ENCODE results near the gene HCLS1. TPM values are rescaled to one million over a fixed set of nuclear protein-coding genes. Genes with fewer than 3 reads are reported as not detected.

The HCLS1 gene
- total RNA-seq, 4 donors from 2014 or later = 21.8 to 68.1 (median 28.9) TPM

- no peak for ATAC-seq
- no peaks in the 10 kb centered on the region for H3K4me1 ChIP-seq
- no peaks in the 10 kb centered on the region for H3K27me3 ChIP-seq
- no peaks in the 10 kb centered on the region for H3K9me3 ChIP-seq
- H3K4me3 ChIP-seq = no peak overlapping the region
- no peak overlapping the region for H3K27ac ChIP-seq
- peaks cover 0 to 3% of the 10 kb centered on the region in 2 donors for H3K36me3 ChIP-seq
- 84 to 87% methylated on average over 2 of the region's 2 CpGs for WGBS, 2 donors (ENCODE audit: low coverage in 1 of 2)
- TF ChIP-seq EP300 (IDR thresholded peaks at IDR 0.05) (no peak), POLR2A (IDR thresholded peaks at IDR 0.05) (no peak), POLR2AphosphoS5 (IDR thresholded peaks at IDR 0.05) (no peak), CTCF (IDR thresholded peaks at IDR 0.05) (no peak)
Observed at GRCh38 chr3:121641127-121641526, 19.6 kb downstream of the HCLS1 start.

- H3K27me3 ChIP-seq = no peaks in the 10 kb centered on the region
- no peak overlapping the region for H3K4me3 ChIP-seq
- no peak overlapping the region for H3K27ac ChIP-seq
- ATAC-seq = no peak
- H3K4me1 ChIP-seq = no peaks in the 10 kb centered on the region
- TF ChIP-seq CTCF (IDR thresholded peaks at IDR 0.05) = no peak
- H3K9me3 ChIP-seq = no peaks in the 10 kb centered on the region
- WGBS, 2 donors (ENCODE audit: low coverage in 1 of 2) = 57% methylated on average over 1 of the region's 1 CpG; no CpG with 5 or more reads in 1 of the 2 donors
- peaks cover 0 to 7% of the 10 kb centered on the region in 2 donors for H3K36me3 ChIP-seq
Observed at GRCh38 chr3:121637922-121638321, 22.8 kb downstream of the HCLS1 start.

GRCh38 chr3:121630355-121630754 lies 30.3 kb downstream of the HCLS1 start:
- no peak for ATAC-seq
- 80 to 93% methylated on average over 1 of the region's 1 CpG for WGBS, 2 donors (ENCODE audit: low coverage in 1 of 2)
- Histone ChIP-seq H3K27ac (no peak overlapping the region), H3K4me1 (no peaks in the 10 kb centered on the region), H3K27me3 (no peaks in the 10 kb centered on the region), H3K9me3 (no peaks in the 10 kb centered on the region), H3K4me3 (no peak overlapping the region), H3K36me3 (no peaks in the 10 kb centered on the region)
- TF ChIP-seq CTCF (IDR thresholded peaks at IDR 0.05) (no peak), POLR2AphosphoS5 (IDR thresholded peaks at IDR 0.05) (no peak)

- H3K27me3 ChIP-seq = no peaks in the 10 kb centered on the region
- no peaks in the 10 kb centered on the region for H3K9me3 ChIP-seq
- H3K4me1 ChIP-seq = no peaks in the 10 kb centered on the region
- no peaks in the 10 kb centered on the region for H3K36me3 ChIP-seq
- TF ChIP-seq POLR2A (IDR thresholded peaks at IDR 0.05) = no peak
- TF ChIP-seq EP300 (IDR thresholded peaks at IDR 0.05) = no peak
- no peak for TF ChIP-seq POLR2AphosphoS5 (IDR thresholded peaks at IDR 0.05)
- no peak for TF ChIP-seq CTCF (IDR thresholded peaks at IDR 0.05)
- WGBS, 2 donors (ENCODE audit: low coverage in 1 of 2) = 68 to 80% methylated on average over 3 to 6 of the region's 6 CpGs
- ATAC-seq = no peak
- H3K27ac ChIP-seq = no peak overlapping the region
- no peak overlapping the region for H3K4me3 ChIP-seq
Observed at GRCh38 chr3:121629601-121630000, 31.1 kb downstream of the HCLS1 start.

- ATAC-seq = no peak
- Histone ChIP-seq H3K27ac (no peak overlapping the region), H3K9me3 (no peaks in the 10 kb centered on the region)
Observed at GRCh38 chr3:121627622-121628021, 33.1 kb downstream of the HCLS1 start.

More at GRCh38 chr3:121627622-121628021, 33.1 kb downstream of the HCLS1 start:
- Histone ChIP-seq H3K36me3 (no peaks in the 10 kb centered on the region), H3K27me3 (no peaks in the 10 kb centered on the region), H3K4me3 (no peak overlapping the region), H3K4me1 (no peaks in the 10 kb centered on the region)
- TF ChIP-seq POLR2AphosphoS5 (IDR thresholded peaks at IDR 0.05) (no peak), CTCF (IDR thresholded peaks at IDR 0.05) (no peak), EP300 (IDR thresholded peaks at IDR 0.05) (no peak), POLR2A (IDR thresholded peaks at IDR 0.05) (no peak)
- 100% methylated on average over 1 of the region's 3 CpGs for WGBS, 2 donors (ENCODE audit: low coverage in 1 of 2)

Data from gastroesophageal sphincter (tissue), 4 donors.